GM21447 (cell line): ENCODE measurements around the gene ADGRL3.

ENCODE experiments used
- ATAC-seq: cut with Tn5 transposase; IDR thresholded peaks from one replicate; pipeline ENCODE4 v1.9.1; 2021; ENCODE audit not compliant: unreplicated experiment

ADGRL3 gene

GRCh38 chr4:61407642-61408618, 207.8 kb downstream of the ADGRL3 start:
- ATAC-seq, result no peak

- no peak for ATAC-seq
Observed at GRCh38 chr4:61408861-61409260, 208.7 kb downstream of the ADGRL3 start.

- no peak for ATAC-seq
Observed at GRCh38 chr4:61411241-61411640, 211.1 kb downstream of the ADGRL3 start.

- ATAC-seq, result no peak
Observed at GRCh38 chr4:61425315-61425714, 225.2 kb downstream of the ADGRL3 start.

- ATAC-seq, result no peak
Observed at GRCh38 chr4:61426229-61426628, 226.1 kb downstream of the ADGRL3 start.

GRCh38 chr4:61427099-61427817, 227.1 kb downstream of the ADGRL3 start:
- ATAC-seq, result no peak

GRCh38 chr4:61427818-61428495, 227.8 kb downstream of the ADGRL3 start:
- no peak for ATAC-seq

- ATAC-seq, result no peak
Observed at GRCh38 chr4:61428950-61429349, 228.8 kb downstream of the ADGRL3 start.

GRCh38 chr4:61431131-61431530, 231.0 kb downstream of the ADGRL3 start:
- ATAC-seq, result no peak

GRCh38 chr4:61437923-61438322, 237.8 kb downstream of the ADGRL3 start:
- ATAC-seq, result no peak

- no peak for ATAC-seq
Observed at GRCh38 chr4:61440321-61440720, 240.2 kb downstream of the ADGRL3 start.

GRCh38 chr4:61442936-61443335, 242.8 kb downstream of the ADGRL3 start:
- ATAC-seq, result no peak

- ATAC-seq, result no peak
Observed at GRCh38 chr4:61443813-61444510, 243.8 kb downstream of the ADGRL3 start.

- ATAC-seq, result no peak
Observed at GRCh38 chr4:61445374-61446063, 245.4 kb downstream of the ADGRL3 start.

GRCh38 chr4:61446941-61447340, 246.8 kb downstream of the ADGRL3 start:
- ATAC-seq, result no peak

- ATAC-seq, result no peak
Observed at GRCh38 chr4:61447918-61448317, 247.8 kb downstream of the ADGRL3 start.

- no peak for ATAC-seq
Observed at GRCh38 chr4:61451935-61452334, 251.8 kb downstream of the ADGRL3 start.

- ATAC-seq, result no peak
Observed at GRCh38 chr4:61461956-61462355, 261.8 kb downstream of the ADGRL3 start.

GRCh38 chr4:61462451-61463326, 262.6 kb downstream of the ADGRL3 start:
- no peak for ATAC-seq
